Karpas-422 (cell line): ENCODE measurements around the gene SLC1A2. TPM values are rescaled to one million over a fixed set of nuclear protein-coding genes. Genes with fewer than 3 reads are reported as not detected.

Experiments used
- DNase-seq: peaks from one replicate; pipeline ENCODE4 v3.0.0-alpha.2; 2015
- H2AFZ ChIP-seq: fragments of 200-600 bp; sonication (generic); 2 replicates; pipeline ENCODE4 v1.6.1; 2014; ENCODE audit warnings: antibody characterized with exemption, low read length, mixed read lengths
- H3K27ac ChIP-seq: fragments of 200-600 bp; sonication (generic); 2 replicates; pipeline ENCODE4 v1.5.1; 2014; ENCODE audit warnings: mild to moderate bottlenecking, low read length, moderate library complexity
- H3K27me3 ChIP-seq: fragments of 200-600 bp; sonication (generic); 2 replicates; pipeline ENCODE4 v1.6.1; 2014; ENCODE audit warnings: low read length, mixed read lengths
- H3K36me3 ChIP-seq: fragments of 200-600 bp; sonication (generic); 2 replicates; pipeline ENCODE4 v1.6.1; 2014; ENCODE audit warnings: low read length, mixed read lengths; ENCODE audit not compliant: insufficient read depth
- H3K4me1 ChIP-seq: fragments of 200-600 bp; sonication (generic); 2 replicates; pipeline ENCODE4 v1.6.1; 2014; ENCODE audit warnings: mild to moderate bottlenecking, low read length, mixed read lengths
- H3K4me2 ChIP-seq: fragments of 200-600 bp; sonication (generic); 2 replicates; pipeline ENCODE4 v1.6.1; 2014; ENCODE audit warnings: low read length, low read depth, mild to moderate bottlenecking; ENCODE audit not compliant: poor library complexity, severe bottlenecking
- H3K4me3 ChIP-seq: fragments of 200-600 bp; sonication (generic); 2 replicates; pipeline ENCODE4 v1.5.1; 2014; ENCODE audit warnings: mild to moderate bottlenecking, antibody characterized with exemption, low read length, mixed read lengths
- H3K79me2 ChIP-seq: fragments of 200-600 bp; sonication (generic); 2 replicates; pipeline ENCODE4 v1.6.1; 2014; ENCODE audit warnings: mild to moderate bottlenecking, low read length, mixed read lengths
- H3K9ac ChIP-seq: fragments of 200-600 bp; sonication (generic); 2 replicates; pipeline ENCODE4 v1.6.0; 2014; ENCODE audit warnings: low read length
- H3K9me2 ChIP-seq: fragments of 200-600 bp; sonication (generic), shearing (Covaris generic); replicated peaks from 2 replicates; pipeline ENCODE4 v1.6.0; 2014; ENCODE audit warnings: mild to moderate bottlenecking, low read length, moderate library complexity; ENCODE audit not compliant: insufficient read depth
- H3K9me3 ChIP-seq: fragments of 300-700, 200-600 bp; sonication (generic); 2 replicates; pipeline ENCODE4 v1.6.1; 2014; ENCODE audit warnings: low read length, mixed read lengths
- H4K20me1 ChIP-seq: fragments of 200-600 bp; sonication (generic); 2 replicates; pipeline ENCODE4 v1.6.1; 2014; ENCODE audit warnings: mild to moderate bottlenecking, antibody characterized with exemption, low read length, low read depth; ENCODE audit not compliant: insufficient read depth
- total RNA-seq: library from RNA; depleted of rRNA; stranded (reverse); fragments of >200 nt; shearing (Covaris generic); gene quantifications from 2 replicates; pipeline ENCODE4 v1.2.3, GENCODE V29; 2014; ENCODE audit warnings: low replicate concordance

Gene SLC1A2
- total RNA-seq, 1 experiment from 2014 or later, result not detected

DNA sequence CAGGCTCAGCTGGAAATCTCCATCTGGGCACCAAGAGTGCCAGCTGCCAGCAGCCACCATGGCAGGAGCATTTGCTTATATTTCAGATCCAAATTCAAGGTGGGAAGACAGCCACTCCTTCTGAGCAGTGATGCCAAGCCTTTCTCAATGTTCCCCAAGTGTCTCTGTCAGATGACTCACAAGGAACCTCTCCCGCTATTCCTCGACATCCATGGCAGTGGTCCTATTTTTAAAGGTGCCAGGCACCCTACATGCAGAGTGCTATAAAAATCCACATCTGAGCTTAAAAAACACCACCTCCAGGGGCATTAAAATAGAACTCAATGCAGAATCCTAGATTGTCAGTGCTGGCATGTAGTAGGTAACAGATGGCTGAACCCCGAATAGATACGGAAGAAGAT is 112.1 kb downstream of the SLC1A2 start:
- Histone ChIP-seq H3K4me2 (no peak overlapping the region), H3K79me2 (no peaks in the 10 kb centered on the region), H3K9ac (no peak overlapping the region), H3K9me3 (no peaks in the 10 kb centered on the region), H3K4me1 (no peaks in the 10 kb centered on the region), H3K4me3 (no peak overlapping the region), H3K36me3 (no peaks in the 10 kb centered on the region), H3K9me2 (no peaks in the 10 kb centered on the region), H4K20me1 (no peaks in the 10 kb centered on the region), H3K27ac (no peak overlapping the region), H2AFZ (no peak overlapping the region), H3K27me3 (no peaks in the 10 kb centered on the region)
- no peak for DNase-seq

- no peaks in the 10 kb centered on the region for H3K36me3 ChIP-seq
- H3K27ac ChIP-seq, result no peak overlapping the region
- no peaks in the 10 kb centered on the region for H3K79me2 ChIP-seq
- no peaks in the 10 kb centered on the region for H3K27me3 ChIP-seq
- no peaks in the 10 kb centered on the region for H4K20me1 ChIP-seq
- no peak overlapping the region for H3K4me2 ChIP-seq
- DNase-seq, result peak; percentile 63
- no peaks in the 10 kb centered on the region for H3K4me1 ChIP-seq
- no peaks in the 10 kb centered on the region for H3K9me3 ChIP-seq
- H2AFZ ChIP-seq, result no peak overlapping the region
- H3K9ac ChIP-seq, result no peak overlapping the region
- no peak overlapping the region for H3K4me3 ChIP-seq
- H3K9me2 ChIP-seq, result no peaks in the 10 kb centered on the region
Measured at GRCh38 chr11:35305670-35306382, 113.5 kb downstream of the SLC1A2 start.

DNA sequence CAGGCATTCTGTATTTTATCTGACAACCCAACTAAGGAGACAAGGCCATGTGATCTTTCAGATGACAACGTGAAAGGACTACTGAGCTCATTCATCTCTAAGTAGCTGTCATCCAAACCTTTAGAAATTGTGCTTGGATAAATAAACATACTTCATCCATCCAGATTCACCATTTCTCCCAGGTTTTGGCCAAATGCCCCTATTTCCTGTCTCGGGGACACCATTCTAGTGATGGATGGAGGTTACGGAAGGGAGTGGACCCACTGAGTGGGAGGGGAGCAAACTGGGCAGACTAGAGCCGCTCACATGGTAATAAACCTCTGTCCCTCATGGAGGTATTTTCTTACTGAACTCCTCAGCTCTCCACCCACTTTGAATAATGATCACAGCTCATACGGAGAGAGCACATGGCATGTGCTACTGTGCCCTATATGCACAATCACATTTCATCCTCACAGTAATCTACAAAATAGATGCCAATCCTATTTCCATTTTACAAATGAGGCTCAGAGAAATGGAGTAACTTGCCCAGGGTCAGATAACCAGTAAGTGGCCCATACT is 114.4 kb downstream of the SLC1A2 start:
- Histone ChIP-seq H3K79me2 (no peaks in the 10 kb centered on the region), H3K27ac (no peak overlapping the region), H4K20me1 (no peaks in the 10 kb centered on the region), H3K36me3 (no peaks in the 10 kb centered on the region), H3K9ac (no peak overlapping the region), H3K9me2 (no peaks in the 10 kb centered on the region), H3K4me1 (no peaks in the 10 kb centered on the region), H3K4me2 (no peak overlapping the region), H2AFZ (no peak overlapping the region), H3K4me3 (no peak overlapping the region), H3K9me3 (no peaks in the 10 kb centered on the region), H3K27me3 (no peaks in the 10 kb centered on the region)
- DNase-seq, result no peak

- H3K4me3 ChIP-seq, result no peak overlapping the region
- no peaks in the 10 kb centered on the region for H3K79me2 ChIP-seq
- H3K9me2 ChIP-seq, result no peaks in the 10 kb centered on the region
- no peak overlapping the region for H3K9ac ChIP-seq
- no peaks in the 10 kb centered on the region for H3K4me1 ChIP-seq
- no peaks in the 10 kb centered on the region for H4K20me1 ChIP-seq
- no peak for DNase-seq
- no peak overlapping the region for H3K27ac ChIP-seq
- no peaks in the 10 kb centered on the region for H3K36me3 ChIP-seq
- no peaks in the 10 kb centered on the region for H3K9me3 ChIP-seq
- no peak overlapping the region for H3K4me2 ChIP-seq
- H3K27me3 ChIP-seq, result no peaks in the 10 kb centered on the region
- no peak overlapping the region for H2AFZ ChIP-seq
Measured at GRCh38 chr11:35304386-35304775, 115.0 kb downstream of the SLC1A2 start.

DNA sequence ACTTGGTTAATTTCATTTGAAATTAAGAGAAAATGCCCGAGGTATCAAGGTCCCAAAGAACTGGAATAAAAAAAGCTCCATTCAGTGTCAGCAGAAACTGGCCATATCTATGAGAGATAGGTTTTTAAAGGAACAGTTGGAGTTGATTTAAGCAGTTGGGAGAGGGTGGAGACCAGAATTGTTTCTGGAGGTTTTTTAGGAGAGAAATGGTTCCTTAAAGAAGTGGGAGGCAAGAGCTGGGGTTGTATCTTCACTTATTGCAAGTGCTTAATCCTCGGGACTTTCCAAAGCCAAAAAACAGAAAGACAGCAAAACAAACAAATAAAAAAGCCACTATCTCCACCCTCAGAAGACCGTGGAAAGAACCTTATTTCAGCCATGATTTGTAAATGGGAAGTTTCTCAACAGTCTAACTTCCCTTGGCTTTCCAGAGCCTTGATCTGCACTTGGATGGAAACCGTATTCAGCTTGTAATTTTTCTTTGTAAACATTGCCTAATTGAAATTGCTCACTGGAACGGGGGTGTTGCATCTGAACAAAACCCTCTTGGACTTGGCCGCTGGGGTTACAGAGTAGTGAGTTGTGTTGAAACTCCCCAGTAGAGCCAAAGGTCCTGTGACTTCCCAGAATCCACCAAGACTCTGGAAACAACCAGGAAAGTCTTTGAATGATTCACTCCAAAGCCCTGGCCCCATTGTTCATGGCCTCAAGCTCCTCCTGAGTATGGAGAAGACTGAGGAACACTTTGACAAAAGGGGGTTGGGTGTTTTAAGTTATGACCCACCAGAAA is 115.6 kb downstream of the SLC1A2 start:
- no peak for DNase-seq
- Histone ChIP-seq H3K27me3 (no peaks in the 10 kb centered on the region), H3K4me3 (no peak overlapping the region), H3K27ac (no peak overlapping the region), H3K4me1 (no peaks in the 10 kb centered on the region), H3K36me3 (no peaks in the 10 kb centered on the region), H3K9me2 (no peaks in the 10 kb centered on the region), H2AFZ (no peak overlapping the region), H3K4me2 (no peak overlapping the region), H4K20me1 (no peaks in the 10 kb centered on the region), H3K9me3 (no peaks in the 10 kb centered on the region), H3K9ac (no peak overlapping the region), H3K79me2 (no peaks in the 10 kb centered on the region)

DNA sequence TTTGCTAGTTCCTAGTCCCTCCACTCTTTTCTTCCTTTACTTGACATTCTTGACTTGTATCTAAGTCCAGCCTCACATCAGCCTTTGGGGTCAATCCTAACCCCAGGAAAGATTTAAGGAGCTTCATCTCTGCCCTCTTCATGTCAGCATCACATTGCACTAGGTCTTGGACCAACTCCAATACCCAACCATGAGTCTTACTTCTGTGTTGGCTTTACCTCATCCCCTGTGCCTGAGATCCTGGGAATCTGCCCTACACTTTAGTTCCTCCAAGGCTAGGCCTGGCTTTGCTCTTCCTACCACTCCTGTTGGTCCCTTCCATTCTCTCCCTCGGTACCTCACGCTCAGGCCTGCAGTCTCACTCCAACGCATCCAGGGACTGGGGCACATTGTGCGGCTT is 117.0 kb downstream of the SLC1A2 start:
- no peak overlapping the region for H3K9ac ChIP-seq
- H3K9me2 ChIP-seq, result no peaks in the 10 kb centered on the region

DNA sequence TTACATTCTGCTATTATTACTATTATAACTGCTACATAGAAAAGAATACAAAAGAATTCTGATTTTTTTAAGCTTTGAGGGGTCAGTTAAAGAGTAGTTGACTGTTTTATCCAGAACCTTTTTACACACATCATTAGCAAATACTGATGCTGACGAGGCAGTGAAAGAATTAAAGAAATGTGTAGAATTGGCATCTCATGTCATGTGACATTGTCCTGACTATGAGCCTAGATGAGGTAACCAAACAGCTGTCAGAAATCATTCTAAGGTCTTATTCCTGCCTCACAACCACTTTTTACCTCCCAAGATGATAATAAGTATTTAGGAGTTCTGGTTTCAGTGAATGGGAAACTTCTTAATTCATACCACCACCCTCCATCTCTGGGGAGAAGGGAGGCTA is 121.0 kb downstream of the SLC1A2 start:
- H3K9me2 ChIP-seq, result no peaks in the 10 kb centered on the region; the same call in 1 of the 2 replicates
- no peaks in the 10 kb centered on the region for H3K9me3 ChIP-seq
- no peaks in the 10 kb centered on the region for H3K79me2 ChIP-seq
- no peak overlapping the region for H3K4me3 ChIP-seq
- H2AFZ ChIP-seq, result no peak overlapping the region
- no peaks in the 10 kb centered on the region for H3K36me3 ChIP-seq
- H3K9ac ChIP-seq, result no peak overlapping the region
- H3K4me2 ChIP-seq, result no peak overlapping the region
- H3K27ac ChIP-seq, result no peak overlapping the region
- H3K27me3 ChIP-seq, result no peaks in the 10 kb centered on the region
- no peaks in the 10 kb centered on the region for H3K4me1 ChIP-seq
- no peaks in the 10 kb centered on the region for H4K20me1 ChIP-seq
- DNase-seq, result no peak

More for the DNA sequence above, 117.0 kb downstream of the SLC1A2 start:
- DNase-seq, result no peak
- H3K27ac ChIP-seq, result no peak overlapping the region
- H3K9me3 ChIP-seq, result no peaks in the 10 kb centered on the region
- no peak overlapping the region for H3K4me3 ChIP-seq
- no peaks in the 10 kb centered on the region for H3K36me3 ChIP-seq
- no peaks in the 10 kb centered on the region for H3K79me2 ChIP-seq
- H3K27me3 ChIP-seq, result no peaks in the 10 kb centered on the region
- no peak overlapping the region for H3K4me2 ChIP-seq
- H3K4me1 ChIP-seq, result no peaks in the 10 kb centered on the region
- no peaks in the 10 kb centered on the region for H4K20me1 ChIP-seq
- H2AFZ ChIP-seq, result no peak overlapping the region

DNA sequence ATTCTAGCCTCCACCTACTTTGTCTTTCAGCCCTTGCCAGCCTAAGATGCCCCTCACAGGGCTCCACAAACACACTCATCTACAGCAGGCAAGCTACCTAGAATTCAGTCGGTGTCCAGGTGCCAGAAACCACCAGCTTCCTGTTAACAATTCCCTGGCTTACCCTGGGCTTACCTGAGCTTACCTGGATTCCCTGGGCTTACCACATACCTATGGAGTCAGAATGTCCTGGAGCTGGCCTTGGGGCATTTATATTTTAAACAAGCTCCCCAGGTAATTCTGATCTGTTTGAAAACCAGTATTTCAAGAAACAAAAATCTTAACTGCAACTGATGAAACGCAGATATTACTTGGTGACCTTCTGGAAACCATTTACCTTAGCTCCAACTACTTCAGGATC is 123.6 kb downstream of the SLC1A2 start:
- Histone ChIP-seq H3K9me2 (no peaks in the 10 kb centered on the region; the same call in 1 of the 2 replicates), H2AFZ (no peak overlapping the region), H3K36me3 (no peaks in the 10 kb centered on the region), H3K4me2 (no peak overlapping the region), H3K27ac (no peak overlapping the region), H3K4me3 (no peak overlapping the region), H3K27me3 (no peaks in the 10 kb centered on the region), H3K9me3 (no peaks in the 10 kb centered on the region), H3K79me2 (no peaks in the 10 kb centered on the region), H3K9ac (no peak overlapping the region), H3K4me1 (no peaks in the 10 kb centered on the region), H4K20me1 (no peaks in the 10 kb centered on the region)
- no peak for DNase-seq
